NCI-H748 (cell line): ENCODE measurements around the gene SRBD1.

Experiments used
- DNase-seq: peaks from one replicate; lab custom pipeline; 2025; ENCODE audit not compliant: unreplicated experiment; lab: John Stamatoyannopoulos, UW

SRBD1 gene

DNA sequence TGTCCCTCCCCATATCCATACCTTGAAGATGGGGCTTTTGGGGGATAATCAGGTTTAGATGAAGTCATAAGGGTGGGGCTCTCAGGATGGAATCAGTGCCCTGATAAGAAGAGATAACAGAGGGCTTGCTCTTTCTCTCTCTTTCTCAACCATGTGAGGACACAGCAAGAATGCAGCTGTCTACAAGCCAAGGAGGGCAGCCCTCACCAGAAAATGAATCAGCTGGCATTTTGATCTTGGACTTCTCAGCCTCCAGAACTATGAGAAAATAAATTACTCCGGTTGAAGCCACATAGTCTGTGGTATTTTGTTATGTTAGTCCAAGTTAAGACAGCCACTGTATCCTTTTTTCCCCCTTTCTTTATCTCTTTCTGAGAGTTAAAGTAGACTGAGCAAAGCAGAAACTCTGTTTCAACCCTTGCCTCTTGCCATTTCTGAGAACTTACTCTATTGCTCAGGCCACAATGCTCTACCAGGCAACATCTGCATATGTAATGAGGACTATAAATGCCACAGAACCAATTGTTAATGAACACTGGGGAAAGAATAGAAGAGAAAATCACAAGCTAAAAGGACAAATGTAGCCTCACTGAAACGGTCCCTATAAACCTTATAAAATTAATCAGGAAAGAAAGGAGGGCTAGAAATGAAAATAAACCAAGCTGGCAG is 56.9 kb downstream of the SRBD1 start:
- no peak for DNase-seq

DNA sequence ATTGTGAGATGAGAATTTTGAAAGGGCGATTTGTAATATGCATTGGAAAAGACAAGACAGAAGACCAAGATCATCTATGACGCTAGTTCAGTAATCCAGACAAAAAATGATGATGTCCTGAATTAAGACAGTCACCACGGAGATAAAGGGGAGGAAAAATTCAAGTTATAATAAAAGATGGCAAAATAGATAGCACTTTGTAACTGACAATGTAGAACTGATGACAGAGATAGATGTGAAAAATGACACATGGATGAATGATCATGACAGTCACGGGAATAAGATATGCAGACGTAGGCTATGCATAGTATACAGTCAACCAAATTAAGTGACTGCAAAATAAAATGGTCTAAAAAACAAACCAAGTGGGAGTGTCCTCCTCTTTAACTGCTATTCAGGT is 59.2 kb downstream of the SRBD1 start:
- no peak for DNase-seq

DNA sequence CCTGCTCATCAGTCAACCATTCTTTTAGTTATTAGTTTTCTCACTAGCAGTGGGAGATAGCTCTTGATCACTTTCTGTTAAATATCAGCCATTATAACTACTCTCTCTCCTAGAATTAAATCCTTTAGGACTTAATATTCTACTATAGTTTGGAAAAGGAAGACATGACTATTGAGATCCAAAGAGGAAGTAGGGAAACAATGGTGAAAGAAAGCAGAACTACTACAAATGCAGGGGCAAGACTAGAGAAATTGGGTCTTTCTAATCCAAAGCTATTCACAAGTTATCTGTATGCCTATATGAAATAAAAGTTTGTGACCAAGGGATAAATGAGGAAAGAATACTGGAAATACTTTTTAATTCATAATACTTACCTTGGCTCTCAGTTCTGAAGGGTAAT is 65.1 kb downstream of the SRBD1 start:
- no peak for DNase-seq

DNA sequence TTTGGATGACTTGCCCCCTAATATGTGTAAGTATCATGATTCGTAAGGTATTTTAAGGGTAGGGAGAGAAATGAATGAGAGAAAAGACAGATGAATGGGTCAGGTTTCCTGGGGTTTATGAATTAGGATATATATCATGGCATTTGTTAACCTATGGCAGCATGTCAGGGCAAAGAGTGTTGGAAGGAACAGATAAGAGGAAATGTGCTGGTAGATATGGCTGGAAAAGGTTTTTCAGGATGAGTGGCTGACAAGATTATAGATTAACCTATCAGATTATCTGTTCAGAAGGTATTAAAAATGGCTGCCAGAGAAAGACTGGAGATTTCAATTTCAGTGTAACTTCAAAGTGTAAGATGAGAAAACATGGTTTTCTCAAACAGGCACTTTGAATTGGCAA is 67.8 kb downstream of the SRBD1 start:
- no peak for DNase-seq

DNA sequence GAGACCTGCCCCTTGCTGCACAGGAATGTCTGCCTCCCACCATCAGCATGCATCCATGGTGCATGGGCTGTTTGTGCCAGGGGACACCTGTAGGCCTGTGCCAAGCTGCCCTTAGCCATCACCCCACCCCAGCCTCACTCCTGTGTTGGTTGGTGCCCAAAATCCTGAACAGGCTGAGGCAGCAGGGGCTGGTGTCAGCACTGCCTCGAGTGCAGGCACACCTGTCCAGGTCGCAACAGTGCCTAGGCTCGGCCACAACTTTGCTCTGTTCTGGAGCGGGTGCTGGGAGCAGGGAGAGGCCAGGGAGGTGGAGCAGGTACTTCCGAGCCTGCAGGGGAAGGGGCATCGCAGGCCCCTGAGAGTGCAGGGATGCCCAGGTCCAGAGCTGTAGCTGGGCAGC is 69.1 kb downstream of the SRBD1 start:
- no peak for DNase-seq

DNA sequence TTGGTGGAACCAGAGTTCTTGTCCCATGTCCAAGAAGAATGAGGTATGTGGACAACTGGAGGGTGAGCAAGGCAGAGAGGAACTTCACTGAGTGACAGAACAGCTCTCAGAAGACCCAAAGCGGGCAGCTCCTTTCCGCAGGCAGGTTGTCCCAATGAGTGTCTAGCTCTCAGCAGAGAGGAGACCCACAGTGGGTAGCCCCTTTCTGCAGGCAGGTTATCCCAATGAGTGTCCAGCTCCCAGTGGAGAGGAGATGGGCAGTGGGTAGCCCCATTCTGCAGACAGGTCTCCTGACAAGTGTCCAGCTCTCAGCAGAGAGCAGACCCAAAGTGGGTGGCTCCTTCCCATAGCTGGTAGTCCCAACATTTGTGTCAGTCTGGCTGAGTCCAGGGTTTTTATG is 69.6 kb downstream of the SRBD1 start:
- DNase-seq: no peak

DNA sequence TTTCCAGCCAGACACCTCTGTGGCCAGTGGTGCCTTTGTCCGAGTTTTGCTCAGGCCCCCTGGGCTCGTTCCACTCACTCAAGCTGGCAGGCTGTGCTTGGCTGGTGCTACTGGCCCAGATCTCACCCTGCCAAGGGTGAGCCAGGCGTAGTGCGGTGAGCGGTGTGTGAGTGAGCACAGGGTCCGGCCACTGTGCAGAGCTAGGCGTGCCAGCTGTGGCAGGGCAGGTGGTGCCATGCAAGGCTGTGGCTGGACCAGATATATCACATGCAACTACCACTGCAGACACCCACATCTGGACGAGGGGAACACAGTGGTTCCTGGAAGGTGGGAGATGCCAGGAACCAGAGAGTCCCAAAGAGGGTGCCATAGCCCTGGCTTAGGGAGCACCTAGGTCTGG is 70.1 kb downstream of the SRBD1 start:
- DNase-seq: no peak

DNA sequence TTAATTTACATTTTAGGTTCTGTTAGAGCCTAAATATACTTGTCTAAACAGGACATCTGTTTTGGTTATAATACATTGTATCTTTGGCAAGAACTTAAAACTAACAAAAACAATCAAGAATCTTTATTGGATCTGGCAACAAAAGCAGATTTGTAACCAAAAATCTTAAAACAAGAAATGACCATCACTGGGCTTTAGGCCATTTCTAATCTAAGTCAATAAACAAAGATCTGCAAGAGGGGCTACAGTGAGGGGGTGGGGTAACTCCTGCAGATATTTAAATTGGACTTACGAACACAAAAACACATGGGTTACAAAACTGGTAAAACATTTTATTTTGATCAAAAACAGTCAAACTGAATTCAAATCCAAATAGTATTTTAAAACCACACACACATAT is 77.3 kb downstream of the SRBD1 start:
- no peak for DNase-seq

DNA sequence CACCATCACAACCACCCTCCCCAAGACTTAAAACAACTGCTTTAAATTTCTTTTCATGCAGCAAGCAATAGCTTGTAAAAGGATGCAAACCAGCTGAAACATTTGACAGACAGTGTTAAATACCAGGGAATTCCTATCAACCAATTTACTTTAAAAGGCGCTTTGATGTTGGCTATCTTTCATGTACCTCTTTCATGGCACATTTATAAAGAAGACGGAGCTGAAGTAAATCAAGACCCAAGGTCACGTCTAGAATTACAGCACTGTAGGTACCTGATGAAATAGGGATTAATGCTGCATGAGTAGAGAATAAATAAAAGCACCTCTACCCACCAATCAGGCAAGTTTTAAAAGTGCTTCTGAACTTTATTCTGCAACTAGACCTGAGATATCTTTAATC is 78.9 kb downstream of the SRBD1 start:
- DNase-seq: no peak

DNA sequence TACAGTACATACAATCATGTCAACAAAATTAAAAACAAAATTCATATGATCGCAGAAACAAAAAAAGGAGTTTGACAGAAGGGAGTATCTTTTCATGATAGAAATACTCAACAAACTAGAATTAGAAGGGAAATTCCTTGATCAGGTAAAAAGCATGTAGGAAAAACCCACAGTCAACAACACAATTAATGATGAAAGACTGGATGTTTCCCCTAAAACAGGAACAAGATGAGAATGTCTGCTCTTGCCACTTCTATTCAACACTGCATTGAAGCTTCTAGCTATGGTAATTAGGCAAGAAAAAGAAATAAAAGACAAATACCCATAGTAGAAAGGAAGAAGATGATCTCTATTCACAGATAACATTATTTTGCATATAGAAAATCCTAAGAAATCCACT is 87.1 kb downstream of the SRBD1 start:
- DNase-seq: no peak

DNA sequence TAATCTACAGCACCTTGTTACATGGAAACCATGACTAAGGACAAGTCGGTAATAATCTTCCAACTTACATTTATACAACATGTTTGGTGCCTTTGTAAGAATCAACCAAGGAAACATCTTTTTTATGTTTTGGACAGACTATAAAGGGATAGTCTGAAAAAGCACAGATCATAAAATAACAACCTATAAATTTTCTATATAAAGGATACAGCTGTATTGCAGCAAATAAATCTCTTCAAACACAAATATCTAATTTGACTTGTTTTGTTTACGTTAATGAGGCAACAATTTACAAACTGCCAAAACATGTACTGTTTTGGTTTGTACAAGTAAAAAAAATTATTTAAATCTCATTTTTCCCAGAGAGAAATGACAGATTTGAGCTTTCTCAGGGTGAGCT is 92.5 kb downstream of the SRBD1 start:
- DNase-seq: no peak

DNA sequence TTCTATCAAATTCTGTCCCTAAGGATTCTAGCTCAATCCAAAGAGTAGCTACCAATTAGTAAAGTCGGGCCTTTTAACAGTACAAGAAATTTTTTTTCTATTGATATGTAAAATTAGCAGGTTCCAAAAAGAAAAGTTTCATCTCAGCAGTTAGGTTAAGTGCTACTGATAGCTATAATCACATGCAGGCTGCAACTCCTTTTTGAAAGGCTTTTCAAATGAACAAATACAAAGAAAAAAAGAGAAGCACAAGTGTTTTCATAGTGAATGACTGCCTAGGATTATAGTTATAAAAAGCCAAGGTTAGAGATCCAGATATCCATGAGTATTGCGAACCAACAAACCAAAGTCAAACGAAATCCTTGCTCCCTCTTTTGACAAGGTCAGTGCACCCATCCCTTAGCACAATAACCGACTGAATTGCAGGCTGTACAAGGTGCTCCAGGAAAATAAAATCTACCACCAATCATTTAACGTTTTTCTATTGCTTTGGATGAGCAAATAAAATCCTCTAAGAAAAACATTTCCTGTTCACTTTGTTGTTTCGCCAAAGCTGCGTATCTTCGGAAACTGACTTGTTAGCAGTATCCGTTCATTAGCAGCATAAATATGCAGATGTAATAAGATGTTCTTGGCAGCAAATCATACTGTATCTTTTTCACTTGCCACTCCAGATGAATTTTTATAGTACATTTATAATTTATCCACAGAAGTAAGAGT is 100.2 kb downstream of the SRBD1 start:
- no peak for DNase-seq

DNA sequence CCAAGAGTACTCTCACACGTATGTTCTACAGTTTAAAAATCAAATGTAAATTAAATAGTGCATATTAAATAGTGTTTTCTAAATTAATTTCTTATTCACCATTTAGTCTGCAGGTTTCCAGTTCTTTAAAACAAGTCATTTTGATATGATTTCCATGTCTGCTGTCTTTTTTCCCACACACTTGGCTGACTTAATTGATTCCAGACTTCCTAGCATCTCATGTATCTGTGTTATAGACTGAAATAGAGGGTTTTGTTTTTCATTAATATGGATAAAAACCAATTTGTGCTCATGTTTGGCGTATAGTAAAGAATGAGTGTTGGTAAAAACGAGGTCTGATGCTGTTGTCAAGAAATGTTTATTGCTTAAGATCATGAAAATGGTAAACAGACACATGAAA is 104.3 kb downstream of the SRBD1 start:
- no peak for DNase-seq

DNA sequence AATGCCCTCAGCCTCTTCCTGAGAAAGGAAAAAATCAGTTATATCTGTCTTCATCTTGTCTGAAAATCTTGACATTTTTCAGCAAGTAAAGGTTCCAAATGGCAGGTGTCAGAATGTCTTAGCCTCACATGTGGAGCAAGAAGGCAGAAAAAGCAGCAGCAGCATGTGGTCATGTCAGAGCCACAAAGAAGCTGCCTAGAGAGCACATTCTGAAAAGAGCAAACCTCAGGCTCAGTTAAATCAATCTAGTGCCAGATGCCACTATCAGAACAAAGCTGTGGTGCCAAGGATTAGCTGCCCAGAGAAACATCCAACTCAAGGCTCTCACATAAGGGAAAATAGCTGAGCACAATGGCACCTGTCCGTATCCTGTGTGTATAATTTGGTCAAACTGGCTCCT is 105.9 kb downstream of the SRBD1 start:
- DNase-seq: no peak

DNA sequence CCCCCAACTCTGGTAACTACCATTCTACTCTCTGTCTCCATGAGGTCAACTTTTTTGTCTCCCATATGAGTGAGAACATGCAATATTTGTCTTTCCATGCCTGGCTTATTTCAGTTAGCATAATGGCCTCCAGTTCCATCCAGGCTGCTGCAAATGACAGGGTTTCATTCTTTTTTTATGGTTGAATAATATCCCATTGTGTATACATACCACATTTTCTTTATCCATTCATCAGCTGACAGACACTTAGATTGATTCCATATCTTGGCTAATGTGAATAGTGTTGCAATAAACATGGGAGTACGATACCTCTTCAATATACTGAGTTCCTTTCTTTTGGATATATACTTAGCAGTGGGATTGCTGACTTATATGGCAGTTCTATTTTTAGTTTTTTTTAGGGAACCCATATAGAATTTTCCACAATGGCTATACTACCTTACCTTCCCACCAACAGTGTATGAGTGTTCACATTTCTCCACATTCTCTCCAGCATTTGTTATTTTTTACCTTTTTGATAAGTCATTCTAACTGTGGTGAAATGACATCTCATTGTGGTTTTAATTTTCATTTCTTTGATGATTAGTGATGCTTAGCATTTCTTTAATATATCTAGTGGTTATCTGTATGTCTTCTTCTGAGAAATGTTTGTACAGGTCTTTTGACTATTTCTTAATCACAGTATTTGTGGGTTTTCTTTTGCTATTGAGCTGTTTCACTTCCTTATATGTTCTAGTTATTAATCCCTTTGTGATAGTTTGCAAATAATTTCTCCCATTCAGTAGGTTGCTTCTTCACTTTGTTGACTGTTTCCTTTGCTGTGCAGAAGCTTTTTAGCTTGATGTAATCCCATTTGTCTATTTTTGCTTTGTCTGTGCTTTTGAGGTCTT is 112.2 kb downstream of the SRBD1 start:
- no peak for DNase-seq

DNA sequence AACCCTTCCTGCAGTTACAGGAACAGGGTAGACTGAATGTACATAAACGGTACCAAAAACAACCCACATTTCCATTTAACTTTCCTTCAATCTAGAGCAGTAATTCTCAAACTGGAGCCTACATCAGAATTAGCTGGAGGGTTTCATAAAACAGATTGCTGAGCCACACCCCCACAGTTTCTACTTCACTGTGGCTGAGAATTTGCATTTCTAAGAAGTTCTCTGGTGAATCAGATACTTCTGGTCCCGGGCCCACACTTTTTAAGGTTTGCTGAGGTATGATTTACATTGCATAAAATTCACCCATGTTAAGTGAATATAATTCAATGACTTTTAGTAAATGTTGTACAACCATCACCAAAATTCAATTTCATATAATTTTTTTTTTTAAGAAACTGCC is 113.7 kb downstream of the SRBD1 start:
- DNase-seq: no peak

DNA sequence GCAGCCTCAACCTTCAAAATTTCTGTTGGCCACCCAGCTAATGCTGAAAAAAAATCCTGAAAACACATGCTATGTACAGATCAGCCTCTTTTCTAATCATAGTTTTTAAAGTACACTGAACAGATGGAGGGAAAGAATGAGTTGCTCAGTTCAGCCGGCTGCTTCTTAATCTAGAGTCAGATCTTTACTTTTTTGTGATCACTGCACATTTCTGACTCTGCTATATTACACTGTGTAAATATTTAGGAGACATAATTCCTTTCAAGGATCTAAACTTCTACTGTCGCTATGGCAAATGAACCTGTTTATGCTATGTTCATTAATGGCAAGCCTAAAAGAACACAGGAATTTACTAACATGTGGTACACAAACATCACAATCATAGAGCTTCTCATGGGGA is 114.2 kb downstream of the SRBD1 start:
- no peak for DNase-seq

DNA sequence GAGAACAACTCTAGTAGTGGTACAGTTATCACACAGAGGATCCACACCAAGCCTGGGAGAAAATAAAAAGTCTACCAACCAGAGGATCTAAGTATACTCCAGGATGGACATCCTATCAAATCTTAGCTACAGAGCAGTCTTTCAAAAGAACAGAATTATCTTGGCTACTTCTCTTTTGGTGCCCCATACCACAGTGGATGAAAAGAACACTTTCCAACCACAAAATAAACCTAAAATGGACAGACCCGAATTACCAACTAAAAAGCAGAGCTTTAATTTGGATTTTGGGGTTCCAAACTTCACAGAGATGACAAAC is 116.1 kb downstream of the SRBD1 start:
- no peak for DNase-seq

DNA sequence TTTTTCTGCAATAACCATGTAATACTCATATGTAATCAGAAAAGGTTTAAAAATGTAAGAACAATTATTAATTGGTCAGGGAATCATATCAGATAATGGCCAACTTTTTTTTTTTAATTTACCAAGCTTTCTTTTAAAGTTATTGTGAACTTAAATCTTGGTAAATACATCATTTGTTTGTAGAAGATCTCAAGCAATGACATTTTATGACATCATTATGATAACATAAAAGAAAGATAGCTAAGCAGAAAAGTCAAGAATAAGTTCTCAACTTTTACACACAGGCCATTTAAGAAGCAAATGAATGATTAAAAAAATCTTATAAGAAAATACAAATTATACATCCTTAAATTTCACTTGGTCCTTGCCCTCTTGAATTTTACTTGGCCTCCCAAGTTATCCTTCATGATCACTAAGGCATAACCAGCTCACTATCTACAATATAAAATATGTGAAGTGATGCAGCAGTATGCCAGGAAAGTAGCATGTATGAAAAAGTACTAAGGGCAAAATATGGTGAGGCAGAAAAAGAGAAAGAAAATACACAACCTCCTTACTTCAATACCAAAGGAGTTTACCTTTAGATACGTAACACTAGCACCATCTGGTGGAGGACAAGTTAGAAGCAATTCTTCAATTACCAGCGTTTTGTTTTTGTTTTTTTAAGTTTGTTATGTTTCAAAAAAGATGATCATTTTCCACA is 116.6 kb downstream of the SRBD1 start:
- peak; percentile 66 for DNase-seq

DNA sequence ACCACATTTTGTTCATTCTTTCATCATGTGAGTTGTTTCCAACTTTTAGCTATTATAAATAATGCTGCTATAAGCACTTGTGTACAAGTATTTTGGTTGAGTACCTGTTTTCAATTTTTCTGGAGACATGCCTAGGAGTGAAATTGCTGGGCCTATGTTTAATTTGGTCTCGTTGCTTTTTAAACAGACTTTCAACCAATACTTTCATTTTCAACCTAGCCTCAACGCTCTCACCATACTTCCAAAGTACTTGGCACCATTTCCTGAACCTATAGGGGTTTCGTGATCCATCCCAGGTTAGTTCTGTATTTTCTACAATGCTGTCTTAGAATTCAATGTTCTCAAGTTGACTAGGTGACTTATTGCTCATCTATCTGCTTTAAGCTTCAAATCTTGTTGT is 126.1 kb downstream of the SRBD1 start:
- no peak for DNase-seq

DNA sequence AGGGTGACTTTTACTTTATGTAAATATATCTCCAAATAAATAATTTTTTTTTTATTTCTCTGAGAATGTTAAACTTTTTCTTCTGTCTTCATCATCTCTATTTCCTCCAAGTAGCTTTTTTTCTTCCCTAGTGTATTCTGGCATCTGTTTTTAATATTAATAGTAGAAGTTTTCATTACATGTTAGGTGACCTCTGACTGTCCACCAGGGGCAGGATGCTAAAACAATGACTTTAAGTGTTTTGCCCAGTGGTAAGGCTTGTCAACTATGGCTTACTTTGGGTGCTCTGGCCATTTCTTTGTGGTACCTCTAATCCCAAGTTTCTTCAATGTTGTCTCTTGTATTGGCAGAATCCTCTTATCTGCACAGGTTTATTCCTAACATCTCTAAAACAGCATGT is 127.1 kb downstream of the SRBD1 start:
- peak; percentile 26 for DNase-seq

DNA sequence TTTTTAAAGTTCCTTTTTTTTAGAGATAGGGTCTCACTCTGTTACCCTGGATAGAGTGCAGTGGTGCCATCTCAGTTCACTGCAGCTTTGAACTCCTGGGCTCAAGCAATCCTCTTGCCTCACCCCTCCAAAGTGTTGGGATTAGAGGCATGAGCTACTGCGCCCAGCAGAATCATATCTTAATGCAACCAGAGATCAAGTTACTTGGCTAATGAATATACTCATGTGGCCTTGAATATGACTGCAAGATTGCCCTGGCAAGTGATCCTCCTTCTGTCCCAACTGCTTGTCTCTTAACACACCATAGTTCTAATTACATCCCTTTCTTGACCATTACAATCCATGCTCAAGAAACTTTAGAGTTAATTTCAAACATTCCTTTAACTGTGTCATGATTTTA is 133.5 kb downstream of the SRBD1 start:
- no peak for DNase-seq
